ENCODE measurements around the gene GHITM. TPM values are rescaled to one million over a fixed set of nuclear protein-coding genes. Genes with fewer than 3 reads are reported as not detected.
"Not testable (repeated sequence)": the region's sequence is repeated elsewhere in the genome, so short reads cannot be mapped to it uniquely, and the experiment has no call there.

The GHITM gene
- polyA plus RNA-seq, 3 donors = 163 to 183 (median 167) TPM

DNA sequence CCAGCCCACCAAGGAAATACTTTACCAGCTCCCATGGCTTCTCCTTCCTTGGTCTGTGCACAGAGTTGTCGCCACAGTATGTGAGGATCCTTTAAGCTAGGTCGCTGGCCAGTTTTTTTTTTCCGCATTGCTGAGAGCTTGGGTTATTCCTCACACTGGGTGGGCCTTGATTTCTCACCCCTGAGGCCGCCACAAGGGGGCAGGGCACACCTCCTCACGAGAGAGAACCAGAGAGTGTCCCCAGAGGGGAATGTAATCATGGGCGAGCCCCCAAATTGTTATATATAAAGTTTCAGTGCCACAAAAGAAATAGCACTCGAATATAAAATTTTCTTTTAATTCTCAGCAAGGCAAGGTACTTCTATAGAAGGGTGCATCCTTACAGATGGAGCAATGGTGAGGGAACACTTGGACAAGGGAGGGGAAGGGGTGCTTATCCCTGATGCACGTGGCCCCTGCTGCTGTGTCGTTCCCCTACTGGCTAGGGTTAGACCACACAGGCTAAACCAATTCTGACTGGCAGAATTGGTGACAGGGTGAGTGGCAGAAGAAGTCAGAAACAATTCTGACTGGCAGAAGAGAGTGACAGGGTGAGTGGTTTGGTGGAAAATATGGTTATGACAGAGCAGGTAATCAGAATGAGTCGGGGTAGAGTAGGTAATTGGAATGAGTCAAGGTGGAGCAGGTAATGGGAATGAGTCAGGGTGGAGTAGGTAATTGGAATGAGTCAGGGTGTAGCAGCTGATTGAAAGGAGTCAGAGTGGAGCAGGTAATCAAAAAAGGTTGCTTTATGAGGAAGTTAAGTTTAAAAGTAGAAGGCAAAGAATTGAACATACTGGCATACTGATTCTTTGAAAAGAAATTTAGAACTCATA, 13.2 kb upstream of the GHITM start:
- DNase-seq (ENCODE audit: extremely low read depth in 1 of 11, low read depth in 9 of 11, low spot score in 4 of 11) = not testable (repeated sequence)

DNA sequence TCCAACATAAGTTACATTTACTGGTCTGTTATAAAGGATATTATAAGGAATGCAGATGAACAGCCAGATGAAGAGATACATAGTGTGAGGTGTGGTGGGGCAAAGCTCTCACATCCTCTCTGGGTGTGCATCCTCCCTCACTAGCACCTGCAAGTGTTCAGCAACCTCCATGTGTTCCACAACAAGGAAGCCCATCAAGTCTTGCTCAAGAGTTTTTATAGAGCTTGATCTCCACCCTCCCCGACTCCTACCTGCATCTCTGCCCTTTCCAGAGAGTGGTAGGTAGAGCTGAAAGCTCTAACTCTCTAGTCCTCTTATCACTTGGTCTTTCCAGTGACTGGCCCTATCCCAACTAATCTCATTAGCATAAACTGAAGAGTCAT, 12.5 kb upstream of the GHITM start:
- no peak for DNase-seq (ENCODE audit: extremely low read depth in 1 of 11, low read depth in 9 of 11, low spot score in 4 of 11)

GRCh38 chr10:84135836-84136235, 3.5 kb upstream of the GHITM start:
- DNase-seq (ENCODE audit: extremely low read depth in 1 of 11, low read depth in 9 of 11, low spot score in 4 of 11) = no peak

GRCh38 chr10:84137811-84138210, 1.5 kb upstream of the GHITM start:
- DNase-seq (ENCODE audit: extremely low read depth in 1 of 11, low read depth in 9 of 11, low spot score in 4 of 11) = no peak

DNA sequence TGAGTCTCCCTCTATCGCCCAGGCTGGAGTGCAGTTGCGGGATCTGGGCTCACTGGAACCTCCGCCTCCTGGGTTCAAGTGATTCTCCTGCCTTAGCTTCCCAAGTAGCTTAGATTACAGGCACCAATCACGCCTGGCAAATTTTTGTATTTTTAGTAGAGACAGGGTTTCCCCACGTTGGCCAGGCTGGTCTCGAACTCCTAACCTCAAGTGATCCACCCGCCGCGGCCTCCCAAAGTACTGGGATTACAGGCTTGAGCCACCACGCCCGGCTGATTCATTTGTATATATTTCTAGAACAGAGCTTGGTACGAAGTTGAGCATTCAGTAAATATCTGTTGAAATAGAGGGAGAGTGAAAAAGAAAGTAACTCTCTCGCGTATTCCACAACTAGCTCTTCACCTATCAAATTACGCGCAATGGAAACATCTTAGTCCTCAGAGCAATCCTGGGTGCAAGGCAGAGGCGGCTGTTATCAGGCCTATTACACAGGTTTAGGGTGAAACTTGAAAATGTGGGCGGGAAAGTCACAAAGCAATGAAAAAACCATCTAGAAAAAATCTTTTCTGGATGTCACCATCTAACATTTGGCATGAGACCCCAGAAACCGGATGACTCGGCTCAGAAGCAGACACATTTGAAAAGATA, 707 bp upstream of the GHITM start:
- no peak for DNase-seq (ENCODE audit: extremely low read depth in 1 of 11, low read depth in 9 of 11, low spot score in 4 of 11)

DNA sequence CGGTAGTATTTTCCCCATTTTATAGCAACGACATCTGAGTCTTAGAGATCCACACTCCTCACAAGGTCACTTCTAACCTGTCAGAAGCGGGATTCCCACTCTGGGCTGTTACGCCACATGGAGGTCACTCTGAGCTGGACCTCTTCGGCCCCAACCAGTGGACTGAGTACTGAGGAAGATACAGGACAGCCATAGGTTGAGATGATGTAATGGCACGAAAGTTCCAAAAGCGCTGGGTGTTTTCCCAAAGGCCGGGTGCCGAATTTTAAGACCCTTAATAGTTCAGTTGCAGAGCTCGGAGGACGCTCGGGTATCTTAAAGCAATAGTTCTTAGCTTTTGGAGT, 699 bp downstream of the GHITM start:
- DNase-seq (ENCODE audit: extremely low read depth in 1 of 11, low read depth in 9 of 11, low spot score in 4 of 11) = no peak

DNA sequence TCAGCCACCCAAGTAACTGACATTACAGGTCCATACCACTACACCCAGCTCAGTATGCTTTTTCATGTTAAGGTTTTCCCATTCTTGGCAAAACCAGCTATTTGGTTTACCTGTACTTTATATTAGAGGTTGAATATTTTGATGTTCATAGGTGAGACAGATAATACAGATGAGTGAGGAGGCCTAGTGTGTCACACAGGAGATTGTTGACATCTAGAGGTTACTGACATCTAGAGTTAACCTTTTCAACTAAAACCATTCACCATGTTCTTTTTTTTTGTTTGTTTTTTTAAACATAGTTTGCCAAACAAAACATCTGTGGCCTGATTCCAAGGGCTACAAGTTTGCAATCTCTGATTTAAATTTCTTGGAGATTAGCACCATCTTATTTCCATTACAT, 8.0 kb downstream of the GHITM start:
- no peak for DNase-seq (ENCODE audit: extremely low read depth in 1 of 11, low read depth in 9 of 11, low spot score in 4 of 11)

GRCh38 chr10:84148006-84148597, 8.8 kb downstream of the GHITM start:
- DNase-seq (ENCODE audit: extremely low read depth in 1 of 11, low read depth in 9 of 11, low spot score in 4 of 11) = not testable (repeated sequence)

- DNase-seq (ENCODE audit: extremely low read depth in 1 of 11, low read depth in 9 of 11, low spot score in 4 of 11) = no peak
Measured at GRCh38 chr10:84149854-84150253, 10.5 kb downstream of the GHITM start.

- DNase-seq (ENCODE audit: extremely low read depth in 1 of 11, low read depth in 9 of 11, low spot score in 4 of 11) = no peak
Measured at GRCh38 chr10:84152769-84153168, 13.5 kb downstream of the GHITM start.

- DNase-seq (ENCODE audit: extremely low read depth in 1 of 11, low read depth in 9 of 11, low spot score in 4 of 11) = no peak
Measured at GRCh38 chr10:84155521-84155920, 16.2 kb downstream of the GHITM start.

DNA sequence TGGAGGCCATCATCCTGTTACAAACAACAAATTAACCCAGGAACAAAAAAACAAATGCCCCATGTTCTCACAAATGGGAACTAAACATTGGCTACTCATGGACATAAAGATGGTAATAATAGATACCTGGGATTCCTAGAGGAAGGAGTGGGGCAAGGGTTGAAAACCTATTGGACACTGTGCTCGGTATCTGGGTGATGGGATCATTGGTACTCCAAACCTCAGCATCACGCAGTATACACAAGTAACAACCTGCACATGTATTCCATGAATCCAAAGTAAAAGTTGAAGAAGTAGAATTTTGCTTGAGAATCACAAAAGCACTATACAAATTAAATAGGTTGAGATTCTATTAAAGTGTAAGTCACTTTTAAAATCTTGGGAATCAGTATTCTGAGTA, 16.7 kb downstream of the GHITM start:
- no peak for DNase-seq (ENCODE audit: extremely low read depth in 1 of 11, low read depth in 9 of 11, low spot score in 4 of 11)

- no peak for DNase-seq (ENCODE audit: extremely low read depth in 1 of 11, low read depth in 9 of 11, low spot score in 4 of 11)
Measured at GRCh38 chr10:84156768-84157167, 17.5 kb downstream of the GHITM start.

DNA sequence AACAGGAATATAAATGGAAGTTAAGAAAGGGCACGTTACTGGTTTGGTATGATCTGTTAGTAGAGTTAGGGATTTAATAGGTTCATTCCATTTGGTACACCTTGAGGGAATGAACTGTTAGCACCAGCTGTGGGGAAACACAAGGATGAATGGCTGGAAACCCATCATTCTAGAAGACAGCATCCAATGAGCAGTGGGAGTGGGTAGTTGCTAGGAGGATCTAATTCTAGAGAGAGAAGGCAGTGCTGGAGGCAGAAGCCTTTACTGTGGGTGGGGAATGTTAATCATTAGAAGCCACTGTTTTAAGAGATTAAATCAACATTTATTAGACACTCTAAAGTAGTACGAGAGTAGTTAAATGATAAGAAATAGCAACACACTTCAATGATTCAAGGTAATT, 18.8 kb downstream of the GHITM start:
- DNase-seq (ENCODE audit: extremely low read depth in 1 of 11, low read depth in 9 of 11, low spot score in 4 of 11) = no peak

DNA sequence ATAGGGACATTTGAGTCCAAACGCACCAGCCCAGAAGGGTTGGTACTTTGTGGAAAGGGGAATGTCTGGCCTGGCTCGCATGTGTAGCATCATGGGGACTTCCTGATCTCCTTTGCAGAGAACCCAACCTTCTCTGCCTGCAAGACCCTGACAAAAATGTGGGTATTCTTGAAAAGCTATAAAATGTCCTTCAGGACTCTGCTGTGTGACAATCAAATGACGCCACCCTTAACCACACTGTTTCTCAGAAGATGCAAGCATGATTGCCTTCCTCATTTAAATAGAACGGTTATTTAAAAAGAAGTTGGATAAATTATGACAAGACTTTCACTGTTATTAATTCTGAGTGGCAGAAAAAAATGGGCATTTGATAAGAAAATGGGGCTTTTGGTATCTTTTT, 19.2 kb downstream of the GHITM start:
- no peak for DNase-seq (ENCODE audit: extremely low read depth in 1 of 11, low read depth in 9 of 11, low spot score in 4 of 11)

DNA sequence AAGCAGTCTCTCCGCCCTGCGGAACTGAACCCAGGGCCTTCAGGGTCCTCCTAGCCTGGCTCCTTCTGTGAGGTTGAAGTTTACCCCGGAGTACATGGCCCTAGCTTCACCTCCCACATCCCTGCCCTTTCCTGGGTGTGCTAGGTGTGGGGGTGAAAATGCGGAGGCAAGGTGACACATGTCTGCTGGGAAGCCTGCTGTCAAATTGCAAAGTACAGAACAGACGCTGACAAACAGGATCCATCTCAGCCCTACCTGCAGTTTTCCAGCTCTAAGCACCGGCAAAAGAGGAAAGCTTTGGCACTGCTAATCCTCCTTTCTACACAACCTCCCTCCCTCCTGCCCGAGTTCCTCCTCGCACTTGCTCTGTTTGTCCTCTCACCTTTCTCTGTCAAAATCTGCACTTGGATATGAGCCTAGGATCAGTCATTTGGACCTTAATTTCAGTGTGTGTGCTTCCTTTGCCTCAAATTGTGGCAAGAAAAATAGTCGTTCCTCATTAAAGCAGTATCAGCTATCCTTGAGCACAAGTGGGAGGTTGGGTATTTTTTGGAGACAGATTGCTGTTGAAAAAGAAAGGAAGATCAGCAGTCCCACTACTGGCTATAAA, 19.9 kb downstream of the GHITM start:
- DNase-seq (ENCODE audit: extremely low read depth in 1 of 11, low read depth in 9 of 11, low spot score in 4 of 11) = no peak

DNA sequence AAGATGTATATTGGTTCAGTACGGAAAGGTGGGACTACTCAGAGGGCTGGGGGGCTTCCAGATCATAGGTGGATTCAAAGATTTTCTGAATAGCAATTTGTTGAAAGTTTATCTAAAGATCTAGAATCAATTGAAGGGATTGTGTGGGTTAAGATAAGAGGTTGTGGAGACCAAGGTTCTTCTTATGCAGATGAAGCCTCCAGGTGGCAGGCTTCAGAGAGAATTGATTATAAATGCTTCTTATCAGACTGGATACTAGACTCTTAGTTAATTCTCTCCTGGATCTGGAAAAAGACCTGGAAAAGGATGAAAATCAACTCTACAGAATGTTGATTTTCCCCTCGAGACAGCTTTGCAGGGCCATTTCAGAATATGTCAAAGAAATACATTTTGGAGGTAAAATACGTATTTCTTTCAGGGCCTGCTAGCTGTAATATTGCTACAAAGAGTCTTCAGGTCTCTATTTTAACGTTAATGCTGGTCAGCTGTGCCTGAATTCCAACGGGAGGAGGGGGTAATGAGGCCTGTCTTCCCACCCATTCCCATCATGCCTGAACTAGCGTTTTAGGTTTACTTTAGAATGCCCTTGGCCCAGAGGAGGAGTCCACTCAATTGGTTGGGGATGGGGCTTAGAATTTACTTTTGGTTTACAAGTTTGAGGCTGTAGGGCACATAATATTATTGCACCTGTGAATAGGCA, 21.5 kb downstream of the GHITM start:
- no peak for DNase-seq (ENCODE audit: extremely low read depth in 1 of 11, low read depth in 9 of 11, low spot score in 4 of 11)

GRCh38 chr10:84163996-84164395, 24.7 kb downstream of the GHITM start:
- DNase-seq (ENCODE audit: extremely low read depth in 1 of 11, low read depth in 9 of 11, low spot score in 4 of 11) = no peak

- no peak for DNase-seq (ENCODE audit: extremely low read depth in 1 of 11, low read depth in 9 of 11, low spot score in 4 of 11)
Measured at GRCh38 chr10:84164442-84164841, 25.1 kb downstream of the GHITM start.
